Mesenchymal stem cell (in vitro differentiated cells and primary cell): ENCODE results near the gene GPATCH2.

Source experiments
- DNase-seq: peaks from one replicate; pipeline ENCODE4 v3.0.0-alpha.2; 2013
- H2AFZ ChIP-seq: one replicate; pipeline ENCODE4 v1.6.1; 2013; ENCODE audit warnings: low read depth, mild to moderate bottlenecking, control low read depth, inconsistent platforms, low read length, moderate library complexity
- H2AK5ac ChIP-seq: 2 replicates; pipeline ENCODE4 v1.6.1; 2013; ENCODE audit warnings: low read length, moderate library complexity, mild to moderate bottlenecking, inconsistent platforms; ENCODE audit not compliant: severe bottlenecking
- H2BK120ac ChIP-seq: one replicate; pipeline ENCODE4 v1.6.1; 2013; ENCODE audit warnings: low read depth, mild to moderate bottlenecking, inconsistent platforms, low read length, moderate library complexity
- H2BK12ac ChIP-seq, 2 experiments: one replicate each; pipeline ENCODE4 v1.6.1; 2013; ENCODE audit warnings: inconsistent platforms in 2 of 2, low read length in 2 of 2, mild to moderate bottlenecking in 2 of 2, moderate library complexity in 2 of 2, control low read depth in 1 of 2
- H2BK15ac ChIP-seq: one replicate; pipeline ENCODE4 v1.6.1; 2013; ENCODE audit warnings: mild to moderate bottlenecking, low read depth, inconsistent platforms; ENCODE audit not compliant: poor library complexity, severe bottlenecking
- H2BK5ac ChIP-seq: 2 replicates; pipeline ENCODE4 v1.6.1; 2013; ENCODE audit warnings: low read depth, mild to moderate bottlenecking, low read length, control low read depth, inconsistent platforms; ENCODE audit not compliant: poor library complexity, severe bottlenecking
- H3K14ac ChIP-seq, 2 experiments: one replicate each; pipeline ENCODE4 v1.6.1; 2013; ENCODE audit warnings: inconsistent platforms in 2 of 2, low read length in 2 of 2, control low read depth in 1 of 2, mild to moderate bottlenecking in 1 of 2, moderate library complexity in 1 of 2
- H3K18ac ChIP-seq, 2 experiments: one replicate each; pipeline ENCODE4 v1.6.1; 2013; ENCODE audit warnings: inconsistent platforms in 2 of 2, low read length in 2 of 2, control low read depth in 1 of 2, low read depth in 1 of 2, mild to moderate bottlenecking in 1 of 2
- H3K23ac ChIP-seq, 2 experiments: one replicate each; pipeline ENCODE4 v1.6.1; 2013; ENCODE audit warnings: inconsistent platforms in 2 of 2, low read length in 2 of 2, mild to moderate bottlenecking in 2 of 2, moderate library complexity in 2 of 2, control low read depth in 1 of 2
- H3K27ac ChIP-seq: 2 replicates; pipeline ENCODE4 v1.5.1; 2013; ENCODE audit warnings: mild to moderate bottlenecking, moderate library complexity, low read length, control low read depth, inconsistent platforms; ENCODE audit not compliant: poor library complexity, severe bottlenecking
- H3K27me3 ChIP-seq, 2 experiments: 2 replicates each; pipeline versions ENCODE4 v1.6.1 to v1.7.0; 2013; ENCODE audit warnings: low read length in 2 of 2, mild to moderate bottlenecking in 2 of 2, moderate library complexity in 2 of 2, control low read depth in 1 of 2, inconsistent platforms in 1 of 2; ENCODE audit not compliant: control insufficient read depth in 1 of 2, insufficient read depth in 1 of 2
- H3K36me3 ChIP-seq, 2 experiments: 2 replicates each; pipeline versions ENCODE4 v1.6.1 to v1.7.0; 2013; ENCODE audit warnings: low read length in 2 of 2, control low read depth in 1 of 2, inconsistent platforms in 1 of 2, low read depth in 1 of 2, mild to moderate bottlenecking in 1 of 2; ENCODE audit not compliant: insufficient read depth in 2 of 2, control insufficient read depth in 1 of 2
- H3K4ac ChIP-seq, 2 experiments: one replicate each; pipeline ENCODE4 v1.6.1; 2013; ENCODE audit warnings: inconsistent platforms in 2 of 2, low read length in 2 of 2, mild to moderate bottlenecking in 2 of 2, moderate library complexity in 2 of 2, control low read depth in 1 of 2, low read depth in 1 of 2
- H3K4me1 ChIP-seq: 2 replicates; pipeline ENCODE4 v1.6.1; 2013; ENCODE audit warnings: low read depth, low read length, control low read depth; ENCODE audit not compliant: control insufficient read depth, insufficient read depth
- H3K4me2 ChIP-seq: 2 replicates; pipeline ENCODE4 v1.6.1; 2013; ENCODE audit warnings: low read length, mild to moderate bottlenecking, inconsistent platforms; ENCODE audit not compliant: poor library complexity, severe bottlenecking
- H3K4me3 ChIP-seq, 2 experiments: 2 replicates each; pipeline versions ENCODE4 v1.5.1 to v1.7.0; 2013; ENCODE audit warnings: low read length in 2 of 2, mild to moderate bottlenecking in 2 of 2, control low read depth in 1 of 2, low read depth in 1 of 2; ENCODE audit not compliant: insufficient read depth in 1 of 2
- H3K79me1 ChIP-seq: replicated peaks from 2 replicates; pipeline ENCODE4 v1.6.1; 2013; ENCODE audit warnings: mild to moderate bottlenecking, control low read depth, low read length, inconsistent platforms; ENCODE audit not compliant: poor library complexity, severe bottlenecking
- H3K9ac ChIP-seq: 2 replicates; pipeline ENCODE4 v1.7.0; 2013; ENCODE audit warnings: mild to moderate bottlenecking, low read length, moderate library complexity
- H3K9me3 ChIP-seq: 2 replicates; pipeline ENCODE4 v1.7.0; 2013; ENCODE audit warnings: mild to moderate bottlenecking, low read length; ENCODE audit not compliant: control insufficient read depth
- H4K8ac ChIP-seq: one replicate; pipeline ENCODE4 v1.6.1; 2013; ENCODE audit warnings: inconsistent platforms, mild to moderate bottlenecking, low read length, moderate library complexity
- H4K91ac ChIP-seq: one replicate; pipeline ENCODE4 v1.6.1; 2013; ENCODE audit warnings: mild to moderate bottlenecking, low read length, inconsistent platforms
- WGBS: methylation state at CpG from one replicate; pipeline ENCODE4 v1.1.7; 2013; ENCODE audit warnings: mixed read lengths; 5-methylcytosine and 5-hydroxymethylcytosine counted together

Gene GPATCH2

DNA sequence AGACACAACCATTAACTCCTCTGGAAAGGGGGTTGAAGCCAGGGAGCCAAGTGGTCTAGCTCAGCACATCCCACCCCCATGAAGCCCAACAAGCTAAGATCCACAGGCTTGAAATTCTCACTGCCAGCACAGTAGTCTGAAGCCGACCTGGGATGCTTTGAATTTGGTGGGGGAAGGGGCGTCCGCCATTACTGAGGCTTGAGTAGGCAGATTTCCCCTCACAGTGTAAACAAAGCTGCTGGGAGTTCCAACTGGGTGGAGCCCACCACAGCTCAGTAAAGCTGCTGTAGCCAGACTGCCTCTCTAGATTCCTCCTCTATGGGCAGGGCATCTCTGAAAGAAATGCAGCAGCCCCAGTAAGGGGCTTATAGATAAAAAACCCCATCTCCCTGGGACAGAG lies 193.5 kb downstream of the GPATCH2 start:
- Histone ChIP-seq H4K91ac (no peak overlapping the region), H3K27ac (no peak overlapping the region), H3K9ac (no peak overlapping the region), H3K4ac (no peak overlapping the region), H3K4me1 (no peaks in the 10 kb centered on the region), H3K4me3 (no peak overlapping the region), H2BK12ac (no peak overlapping the region), H2BK5ac (no peak overlapping the region), H3K27me3 (no peaks in the 10 kb centered on the region), H4K8ac (no peak overlapping the region), H2BK120ac (no peak overlapping the region), H3K9me3 (peaks cover 3% of the 10 kb centered on the region), H2AFZ (no peak overlapping the region), H2BK15ac (no peak overlapping the region), H3K36me3 (peaks cover 13 to 19% of the 10 kb centered on the region in 2 experiments), H2AK5ac (no peak overlapping the region), H3K4me2 (no peak overlapping the region), H3K14ac (no peak overlapping the region), H3K23ac (no peak overlapping the region), H3K79me1 (no peaks in the 10 kb centered on the region), H3K18ac (no peak overlapping the region)
- 83% methylated on average over 3 of the region's 3 CpGs for WGBS
- no peak for DNase-seq

DNA sequence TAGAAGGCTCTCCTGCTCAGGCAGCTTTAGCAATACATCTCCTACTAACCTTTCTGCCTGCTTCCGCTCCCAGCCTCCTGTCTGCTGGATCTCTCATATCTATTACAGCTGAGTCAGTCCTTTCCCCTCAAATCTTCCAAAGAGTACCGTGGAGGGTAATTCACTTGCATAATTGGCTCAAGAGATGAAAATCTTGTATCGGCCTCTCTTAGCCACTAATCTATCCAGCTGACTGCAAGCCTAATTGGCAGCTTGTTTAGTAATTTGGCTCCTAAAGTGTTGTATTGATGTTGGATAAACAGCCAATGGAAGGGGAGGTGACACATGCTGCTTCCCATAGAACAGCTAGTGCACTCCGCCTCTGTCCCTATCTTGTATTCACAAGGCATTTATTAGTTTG lies 195.7 kb downstream of the GPATCH2 start:
- no peak overlapping the region for H3K23ac ChIP-seq
- no peaks in the 10 kb centered on the region for H3K4me1 ChIP-seq
- H4K8ac ChIP-seq = no peak overlapping the region
- H3K4ac ChIP-seq = no peak overlapping the region
- no peak for DNase-seq
- no peak overlapping the region for H3K9ac ChIP-seq
- WGBS = 79% methylated on average over 2 of the region's 4 CpGs
- no peak overlapping the region for H2AK5ac ChIP-seq
- no peak overlapping the region for H2BK15ac ChIP-seq
- no peak overlapping the region for H2BK12ac ChIP-seq
- no peaks in the 10 kb centered on the region for H3K79me1 ChIP-seq
- no peak overlapping the region for H3K14ac ChIP-seq
- H2AFZ ChIP-seq = no peak overlapping the region
- H3K27ac ChIP-seq = no peak overlapping the region
- H3K4me3 ChIP-seq = no peak overlapping the region
- H4K91ac ChIP-seq = no peak overlapping the region
- H3K4me2 ChIP-seq = no peak overlapping the region
- H3K36me3 ChIP-seq = peaks cover 13 to 29% of the 10 kb centered on the region in 2 experiments
- H3K27me3 ChIP-seq = no peaks in the 10 kb centered on the region
- peaks cover 3% of the 10 kb centered on the region for H3K9me3 ChIP-seq
- no peak overlapping the region for H2BK5ac ChIP-seq
- no peak overlapping the region for H2BK120ac ChIP-seq
- no peak overlapping the region for H3K18ac ChIP-seq

DNA sequence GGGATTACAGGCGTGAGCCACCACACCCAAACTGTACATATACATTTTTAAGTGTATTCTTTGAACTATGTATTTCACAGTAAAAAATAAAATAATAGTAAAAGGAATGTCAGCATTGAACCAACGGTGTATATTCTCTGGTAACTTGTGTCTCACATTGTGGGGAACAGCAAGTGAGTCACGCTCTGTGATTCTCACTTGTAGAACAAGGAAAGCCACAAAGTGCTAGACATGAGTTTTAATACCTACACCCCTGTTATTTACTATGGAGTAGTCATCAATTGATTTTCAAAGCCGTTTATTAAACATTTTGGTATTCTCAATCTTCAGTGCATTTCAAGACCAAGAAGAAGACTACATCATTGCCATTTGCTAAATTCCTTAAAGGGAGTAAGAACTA lies 197.2 kb downstream of the GPATCH2 start:
- Histone ChIP-seq H3K79me1 (no peaks in the 10 kb centered on the region), H2BK120ac (no peak overlapping the region), H3K36me3 (peaks cover 13 to 32% of the 10 kb centered on the region in 2 experiments), H3K27ac (no peak overlapping the region), H4K91ac (no peak overlapping the region), H3K23ac (no peak overlapping the region), H4K8ac (no peak overlapping the region), H3K4me2 (no peak overlapping the region), H3K27me3 (no peaks in the 10 kb centered on the region), H3K4me1 (no peaks in the 10 kb centered on the region), H3K18ac (no peak overlapping the region), H3K4ac (no peak overlapping the region), H2AK5ac (no peak overlapping the region), H2BK15ac (no peak overlapping the region), H3K9ac (no peak overlapping the region), H2BK5ac (no peak overlapping the region), H3K9me3 (no peaks in the 10 kb centered on the region), H3K4me3 (no peak overlapping the region), H2AFZ (no peak overlapping the region), H2BK12ac (no peak overlapping the region), H3K14ac (no peak overlapping the region)
- no peak for DNase-seq
- WGBS = 100% methylated on average over 2 of the region's 4 CpGs

DNA sequence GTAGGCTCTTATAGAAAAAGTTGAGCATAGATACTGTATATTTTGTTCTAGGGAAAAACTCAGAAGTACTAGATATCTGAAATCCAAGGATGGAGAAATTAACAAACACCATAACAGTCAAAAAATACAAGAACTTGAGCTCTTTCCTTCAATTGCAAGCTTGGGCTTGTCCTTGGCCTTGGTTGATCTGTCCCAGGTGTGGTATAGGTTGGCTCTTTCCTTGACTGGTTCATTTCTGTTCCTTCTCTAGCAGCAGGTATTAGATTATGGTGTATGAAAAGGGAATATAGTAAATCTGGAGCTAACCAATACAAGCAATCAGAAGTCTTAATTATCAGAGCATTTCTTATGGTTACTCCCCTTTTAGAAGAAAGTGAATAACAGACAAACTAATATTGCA lies 198.6 kb downstream of the GPATCH2 start:
- H3K4ac ChIP-seq = no peak overlapping the region
- no peak overlapping the region for H4K91ac ChIP-seq
- no peak overlapping the region for H3K23ac ChIP-seq
- H3K9me3 ChIP-seq = no peaks in the 10 kb centered on the region
- H3K36me3 ChIP-seq = peaks cover 6 to 26% of the 10 kb centered on the region in 2 experiments
- H3K18ac ChIP-seq = no peak overlapping the region
- H3K4me3 ChIP-seq = no peak overlapping the region
- no peak for DNase-seq
- H4K8ac ChIP-seq = no peak overlapping the region
- no peak overlapping the region for H2AK5ac ChIP-seq
- H3K27ac ChIP-seq = no peak overlapping the region
- H3K27me3 ChIP-seq = no peaks in the 10 kb centered on the region
- no peaks in the 10 kb centered on the region for H3K4me1 ChIP-seq
- H3K14ac ChIP-seq = no peak overlapping the region
- H2BK12ac ChIP-seq = no peak overlapping the region
- no peak overlapping the region for H3K4me2 ChIP-seq
- no peak overlapping the region for H3K9ac ChIP-seq
- no peak overlapping the region for H2AFZ ChIP-seq
- H3K79me1 ChIP-seq = no peaks in the 10 kb centered on the region
- no peak overlapping the region for H2BK120ac ChIP-seq
- no peak overlapping the region for H2BK5ac ChIP-seq
- H2BK15ac ChIP-seq = no peak overlapping the region
